ENCODE results near the gene ANXA11. TPM values are rescaled to one million over a fixed set of nuclear protein-coding genes. Genes with fewer than 3 reads are reported as not detected.

The ANXA11 gene
- total RNA-seq, 1 experiment from 2014 or later, result 181 TPM

GRCh38 chr10:80139265-80139664 lies 66.1 kb downstream of the ANXA11 start:
- Histone ChIP-seq H2AFZ (ENCODE audit: low read depth, low read length, poor library complexity, severe bottlenecking) (no peak overlapping the region), H3K27me3 (ENCODE audit: insufficient read depth, low read length) (no peaks in the 10 kb centered on the region), H3K4me3 (replicated peaks in 1 of 2; ENCODE audit: low read depth in 1 of 2, low read length in 2 of 2) (no peak overlapping the region), H3K9me3 (ENCODE audit: control insufficient read depth in 1 of 2, insufficient read depth in 1 of 2, low read depth in 1 of 2, low read length in 2 of 2) (no peaks in the 10 kb centered on the region), H3K79me2 (ENCODE audit: insufficient read depth, low read length) (no peaks in the 10 kb centered on the region), H3K27ac (ENCODE audit: low read depth, low read length) (no peak overlapping the region), H3K9ac (ENCODE audit: low read length) (no peak overlapping the region), H3K4me2 (ENCODE audit: low read length) (no peak overlapping the region), H3K4me1 (ENCODE audit: control insufficient read depth in 1 of 2, insufficient read depth in 2 of 2, low read length in 2 of 2) (peaks cover 6 to 7% of the 10 kb centered on the region in 2 experiments; a peak in 3 of 4 replicates), H3K9me2 (ENCODE audit: insufficient read depth) (no peaks in the 10 kb centered on the region), H4K20me1 (ENCODE audit: insufficient read depth) (no peaks in the 10 kb centered on the region), H3K36me3 (ENCODE audit: control insufficient read depth in 1 of 2, insufficient read depth in 2 of 2, low read length in 2 of 2) (no peaks in the 10 kb centered on the region)
- ATAC-seq (no peak), DNase-seq (ENCODE audit: low read depth, low spot score) (no peak)
- ChIA-PET CTCF (no interaction called here), RAD21 (ENCODE audit: low non-redundant PET in 1 of 2, low total read pairs in 2 of 2, uncharacterized antibody in 2 of 2, unreplicated experiment in 2 of 2) (no interaction called here), POLR2A (no interaction called here)
- intact Hi-C loops (cut with micrococcal nuclease), result no loop called here
- no TSS peak for BruUV-seq (replicated peaks)
- TF ChIP-seq, protein P1, sequence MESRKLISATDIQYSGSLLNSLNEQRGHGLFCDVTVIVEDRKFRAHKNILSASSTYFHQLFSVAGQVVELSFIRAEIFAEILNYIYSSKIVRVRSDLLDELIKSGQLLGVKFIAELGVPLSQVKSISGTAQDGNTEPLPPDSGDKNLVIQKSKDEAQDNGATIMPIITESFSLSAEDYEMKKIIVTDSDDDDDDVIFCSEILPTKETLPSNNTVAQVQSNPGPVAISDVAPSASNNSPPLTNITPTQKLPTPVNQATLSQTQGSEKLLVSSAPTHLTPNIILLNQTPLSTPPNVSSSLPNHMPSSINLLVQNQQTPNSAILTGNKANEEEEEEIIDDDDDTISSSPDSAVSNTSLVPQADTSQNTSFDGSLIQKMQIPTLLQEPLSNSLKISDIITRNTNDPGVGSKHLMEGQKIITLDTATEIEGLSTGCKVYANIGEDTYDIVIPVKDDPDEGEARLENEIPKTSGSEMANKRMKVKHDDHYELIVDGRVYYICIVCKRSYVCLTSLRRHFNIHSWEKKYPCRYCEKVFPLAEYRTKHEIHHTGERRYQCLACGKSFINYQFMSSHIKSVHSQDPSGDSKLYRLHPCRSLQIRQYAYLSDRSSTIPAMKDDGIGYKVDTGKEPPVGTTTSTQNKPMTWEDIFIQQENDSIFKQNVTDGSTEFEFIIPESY (IDR thresholded peaks at IDR 0.05; ENCODE audit: extremely low read depth, insufficient replicate concordance, low read length), result no peak
- TF ChIP-seq, protein P2, sequence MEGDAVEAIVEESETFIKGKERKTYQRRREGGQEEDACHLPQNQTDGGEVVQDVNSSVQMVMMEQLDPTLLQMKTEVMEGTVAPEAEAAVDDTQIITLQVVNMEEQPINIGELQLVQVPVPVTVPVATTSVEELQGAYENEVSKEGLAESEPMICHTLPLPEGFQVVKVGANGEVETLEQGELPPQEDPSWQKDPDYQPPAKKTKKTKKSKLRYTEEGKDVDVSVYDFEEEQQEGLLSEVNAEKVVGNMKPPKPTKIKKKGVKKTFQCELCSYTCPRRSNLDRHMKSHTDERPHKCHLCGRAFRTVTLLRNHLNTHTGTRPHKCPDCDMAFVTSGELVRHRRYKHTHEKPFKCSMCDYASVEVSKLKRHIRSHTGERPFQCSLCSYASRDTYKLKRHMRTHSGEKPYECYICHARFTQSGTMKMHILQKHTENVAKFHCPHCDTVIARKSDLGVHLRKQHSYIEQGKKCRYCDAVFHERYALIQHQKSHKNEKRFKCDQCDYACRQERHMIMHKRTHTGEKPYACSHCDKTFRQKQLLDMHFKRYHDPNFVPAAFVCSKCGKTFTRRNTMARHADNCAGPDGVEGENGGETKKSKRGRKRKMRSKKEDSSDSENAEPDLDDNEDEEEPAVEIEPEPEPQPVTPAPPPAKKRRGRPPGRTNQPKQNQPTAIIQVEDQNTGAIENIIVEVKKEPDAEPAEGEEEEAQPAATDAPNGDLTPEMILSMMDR (IDR thresholded peaks at IDR 0.05 in 2 of 3, conservative IDR thresholded peaks at IDR 0.05 in 1 of 3; ENCODE audit: borderline replicate concordance in 1 of 3, insufficient read depth in 1 of 3, low read depth in 2 of 3, low read length in 2 of 3), result no peak

DNA sequence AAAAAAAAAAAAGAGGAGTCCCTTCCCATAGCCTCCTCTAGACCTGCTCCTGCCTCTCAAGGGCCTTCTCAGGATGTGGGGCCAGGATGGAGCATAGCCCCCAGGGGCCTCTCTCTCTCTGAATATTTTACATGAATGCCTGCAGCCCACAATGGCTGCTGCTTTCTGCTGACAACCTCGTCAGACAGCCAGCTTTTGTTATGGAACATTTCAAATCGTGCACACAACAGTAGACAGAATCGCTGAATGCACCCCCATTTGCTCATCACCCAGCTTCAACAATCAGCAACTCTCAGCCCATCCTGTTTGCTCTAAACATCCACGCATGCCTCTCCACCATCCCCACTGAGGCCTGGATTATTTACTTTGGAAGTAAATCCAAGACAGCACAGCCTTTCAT lies 67.4 kb downstream of the ANXA11 start:
- H3K36me3 ChIP-seq (ENCODE audit: control insufficient read depth in 1 of 2, insufficient read depth in 2 of 2, low read length in 2 of 2), result no peaks in the 10 kb centered on the region
- TF ChIP-seq SIN3A (IDR thresholded peaks at IDR 0.05; ENCODE audit: low read depth) (no peak), ELF1 (IDR thresholded peaks at IDR 0.05; ENCODE audit: borderline replicate concordance, low read depth) (no peak), CBX3 (IDR thresholded peaks at IDR 0.05; ENCODE audit: low read depth) (no peak), YY1 (IDR thresholded peaks at IDR 0.05; ENCODE audit: extremely low read depth, insufficient replicate concordance, low read depth, low read length) (no peak), EZH2 (IDR thresholded peaks at IDR 0.05) (no peak), EGR1 (IDR thresholded peaks at IDR 0.05; ENCODE audit: low read depth) (no peak), CEBPB (IDR thresholded peaks at IDR 0.05; ENCODE audit: low read depth) (no peak), RAD21 (IDR thresholded peaks at IDR 0.05; ENCODE audit: low read depth) (no peak)
- TF ChIP-seq, protein P3, sequence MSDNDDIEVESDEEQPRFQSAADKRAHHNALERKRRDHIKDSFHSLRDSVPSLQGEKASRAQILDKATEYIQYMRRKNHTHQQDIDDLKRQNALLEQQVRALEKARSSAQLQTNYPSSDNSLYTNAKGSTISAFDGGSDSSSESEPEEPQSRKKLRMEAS (IDR thresholded peaks at IDR 0.05), result no peak
- no TSS peak for BruUV-seq (replicated peaks)
- intact Hi-C loops (cut with micrococcal nuclease), result no loop called here
- H3K27ac ChIP-seq (ENCODE audit: low read depth, low read length), result no peak overlapping the region
- POLR2A ChIA-PET, result no interaction called here
- H3K27me3 ChIP-seq (ENCODE audit: insufficient read depth, low read length), result no peaks in the 10 kb centered on the region
- H3K9ac ChIP-seq (ENCODE audit: low read length), result no peak overlapping the region
- RAD21 ChIA-PET (ENCODE audit: low non-redundant PET in 1 of 2, low total read pairs in 2 of 2, uncharacterized antibody in 2 of 2, unreplicated experiment in 2 of 2), result no interaction called here
- ATAC-seq (no peak), DNase-seq (ENCODE audit: low read depth, low spot score) (no peak)
- H3K9me2 ChIP-seq (ENCODE audit: insufficient read depth), result no peaks in the 10 kb centered on the region
- H3K4me2 ChIP-seq (ENCODE audit: low read length), result no peak overlapping the region
- H4K20me1 ChIP-seq (ENCODE audit: insufficient read depth), result no peaks in the 10 kb centered on the region
- CTCF ChIA-PET, result interaction anchor here (0.7 kb wide), 1 partner anchor 75 kb away, joined by 3 read pairs; no protein-coding TSS in a partner anchor
- H3K4me3 ChIP-seq (replicated peaks in 1 of 2; ENCODE audit: low read depth in 1 of 2, low read length in 2 of 2), result no peak overlapping the region
- no peaks in the 10 kb centered on the region for H3K9me3 ChIP-seq (ENCODE audit: control insufficient read depth in 1 of 2, insufficient read depth in 1 of 2, low read depth in 1 of 2, low read length in 2 of 2)
- H3K79me2 ChIP-seq (ENCODE audit: insufficient read depth, low read length), result no peaks in the 10 kb centered on the region
- H2AFZ ChIP-seq (ENCODE audit: low read depth, low read length, poor library complexity, severe bottlenecking), result no peak overlapping the region
- H3K4me1 ChIP-seq (ENCODE audit: control insufficient read depth in 1 of 2, insufficient read depth in 2 of 2, low read length in 2 of 2), result peaks cover 0 to 2% of the 10 kb centered on the region in 2 experiments; a peak in 1 of 4 replicates

Data from HCT116 (cell line).